GM13976 (cell line): ENCODE results near the gene TUBB3.
"Not testable (repeated sequence)": the region's sequence is repeated elsewhere in the genome, so short reads cannot be mapped to it uniquely, and the experiment has no call there.

ENCODE experiments used
- DNase-seq: peaks from one replicate; pipeline ENCODE4 v3.0.0; 2012; ENCODE audit warnings: low spot score
- in situ Hi-C: fragments of 300-500 bp; cut with MboI; formaldehyde crosslinking; loops from one replicate; pipeline ENCODE4 v1.12.0; 2022; ENCODE audit warnings: low sequenced_read_pairs, mixed read lengths, inconsistent platforms; ENCODE audit not compliant: unreplicated experiment
- TF ChIP-seq, protein P1 (sequence below): IDR thresholded peaks from 2 replicates; pipeline ENCODE4 v1.5.1; 2012; ENCODE audit warnings: borderline replicate concordance, mild to moderate bottlenecking; ENCODE audit not compliant: insufficient read depth; ENCODE audit errors: extremely low read depth, missing control alignments, control extremely low read depth

The TUBB3 gene

DNA sequence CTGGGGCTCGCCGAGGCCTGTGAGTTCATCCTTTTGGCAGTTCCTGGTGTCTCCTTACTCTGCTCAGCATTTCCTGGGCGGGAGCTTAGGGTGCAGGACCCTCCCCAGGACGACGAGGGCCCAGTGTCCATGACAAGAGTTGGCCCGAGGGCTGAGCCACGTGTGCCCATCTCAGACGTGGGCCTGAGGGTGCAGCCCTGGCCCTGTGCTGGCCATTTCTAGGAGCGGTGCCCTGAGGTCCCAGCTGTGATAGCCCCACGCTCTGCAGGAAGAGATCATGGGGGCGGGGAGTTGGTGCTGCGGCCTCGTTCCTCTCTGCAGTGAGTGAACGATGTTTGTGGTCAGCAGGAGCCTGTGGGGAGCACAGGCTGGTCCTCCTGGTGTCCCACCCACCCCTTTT, 10.5 kb upstream of the TUBB3 start:
- no peak for DNase-seq
- in situ Hi-C loops: no loop called here
- TF ChIP-seq, protein P1, sequence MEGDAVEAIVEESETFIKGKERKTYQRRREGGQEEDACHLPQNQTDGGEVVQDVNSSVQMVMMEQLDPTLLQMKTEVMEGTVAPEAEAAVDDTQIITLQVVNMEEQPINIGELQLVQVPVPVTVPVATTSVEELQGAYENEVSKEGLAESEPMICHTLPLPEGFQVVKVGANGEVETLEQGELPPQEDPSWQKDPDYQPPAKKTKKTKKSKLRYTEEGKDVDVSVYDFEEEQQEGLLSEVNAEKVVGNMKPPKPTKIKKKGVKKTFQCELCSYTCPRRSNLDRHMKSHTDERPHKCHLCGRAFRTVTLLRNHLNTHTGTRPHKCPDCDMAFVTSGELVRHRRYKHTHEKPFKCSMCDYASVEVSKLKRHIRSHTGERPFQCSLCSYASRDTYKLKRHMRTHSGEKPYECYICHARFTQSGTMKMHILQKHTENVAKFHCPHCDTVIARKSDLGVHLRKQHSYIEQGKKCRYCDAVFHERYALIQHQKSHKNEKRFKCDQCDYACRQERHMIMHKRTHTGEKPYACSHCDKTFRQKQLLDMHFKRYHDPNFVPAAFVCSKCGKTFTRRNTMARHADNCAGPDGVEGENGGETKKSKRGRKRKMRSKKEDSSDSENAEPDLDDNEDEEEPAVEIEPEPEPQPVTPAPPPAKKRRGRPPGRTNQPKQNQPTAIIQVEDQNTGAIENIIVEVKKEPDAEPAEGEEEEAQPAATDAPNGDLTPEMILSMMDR: no peak

DNA sequence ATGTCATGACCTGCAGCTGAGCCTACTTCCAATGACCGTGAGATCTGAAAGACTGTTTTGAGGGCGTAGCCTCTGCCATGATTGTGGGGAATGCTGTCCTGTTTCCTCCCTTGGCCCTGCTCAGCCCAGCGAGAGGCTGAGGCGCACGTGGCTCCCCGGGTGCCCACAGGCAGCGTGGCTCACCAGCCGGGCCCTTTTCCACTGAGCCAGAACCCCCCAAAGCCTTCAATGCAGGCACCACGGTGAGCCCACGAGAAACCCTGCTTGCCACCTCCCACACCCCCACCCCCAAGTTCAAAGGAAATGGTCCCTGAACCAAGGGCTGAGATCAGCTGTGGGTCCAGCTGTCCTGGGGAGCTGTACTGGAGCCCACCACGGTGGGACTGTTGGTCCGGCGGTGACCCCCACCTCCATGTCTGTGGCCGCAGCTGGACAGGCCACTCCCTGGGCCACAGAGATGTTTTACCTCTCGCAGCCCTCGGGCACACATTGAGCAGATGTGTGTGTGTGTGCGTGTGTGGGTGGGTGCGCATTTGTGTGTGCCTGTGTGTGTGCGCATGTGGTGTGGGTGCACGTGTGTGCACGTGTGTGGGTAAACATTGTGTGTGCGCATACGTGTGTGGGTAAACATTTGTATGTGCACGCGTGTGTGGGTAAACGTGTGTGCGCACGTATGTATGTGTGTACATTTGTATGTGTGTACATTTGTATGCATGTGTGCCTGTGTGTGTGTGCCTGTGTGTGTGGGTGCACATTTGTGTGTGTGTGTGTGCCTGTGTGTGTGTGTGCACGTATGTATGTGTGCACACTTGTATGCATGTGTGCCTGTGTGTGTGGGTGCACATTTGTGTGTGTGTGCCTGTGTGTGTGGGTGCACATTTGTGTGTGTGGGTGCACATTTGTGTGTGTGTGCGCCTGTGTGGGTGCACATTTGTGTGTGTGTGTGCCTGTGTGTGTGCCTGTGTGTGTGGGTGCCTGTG, 9.4 kb upstream of the TUBB3 start:
- TF ChIP-seq, protein P1: no peak
- in situ Hi-C loops: no loop called here
- no peak for DNase-seq

DNA sequence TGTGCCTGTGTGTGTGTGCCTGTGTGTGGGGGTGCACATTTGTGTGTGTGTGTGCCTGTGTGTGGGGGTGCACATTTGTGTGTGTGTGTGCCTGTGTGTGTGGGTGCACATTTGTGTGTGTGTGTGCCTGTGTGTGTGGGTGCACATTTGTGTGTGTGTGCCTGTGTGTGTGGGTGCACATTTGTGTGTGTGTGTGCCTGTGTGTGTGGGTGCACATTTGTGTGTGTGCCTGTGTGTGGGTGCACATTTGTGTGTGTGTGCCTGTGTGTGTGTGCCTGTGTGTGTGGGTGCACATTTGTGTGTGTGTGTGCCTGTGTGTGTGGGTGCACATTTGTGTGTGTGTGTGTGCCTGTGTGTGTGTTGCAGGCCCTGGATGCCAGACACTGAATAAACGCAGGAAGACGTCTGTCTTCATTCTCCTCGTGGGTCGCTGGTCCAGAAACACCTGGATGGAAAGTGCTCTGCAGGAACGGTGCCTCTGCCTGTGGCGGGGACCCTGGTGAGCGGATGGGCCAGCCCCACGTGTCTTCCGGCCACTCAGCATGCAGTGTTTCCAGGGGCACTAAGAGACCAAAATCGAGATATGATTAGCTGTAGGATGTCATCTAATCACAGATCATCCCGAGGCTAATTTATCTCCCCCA, 8.4 kb upstream of the TUBB3 start:
- in situ Hi-C loops, DNase-seq: not testable (repeated sequence)

DNA sequence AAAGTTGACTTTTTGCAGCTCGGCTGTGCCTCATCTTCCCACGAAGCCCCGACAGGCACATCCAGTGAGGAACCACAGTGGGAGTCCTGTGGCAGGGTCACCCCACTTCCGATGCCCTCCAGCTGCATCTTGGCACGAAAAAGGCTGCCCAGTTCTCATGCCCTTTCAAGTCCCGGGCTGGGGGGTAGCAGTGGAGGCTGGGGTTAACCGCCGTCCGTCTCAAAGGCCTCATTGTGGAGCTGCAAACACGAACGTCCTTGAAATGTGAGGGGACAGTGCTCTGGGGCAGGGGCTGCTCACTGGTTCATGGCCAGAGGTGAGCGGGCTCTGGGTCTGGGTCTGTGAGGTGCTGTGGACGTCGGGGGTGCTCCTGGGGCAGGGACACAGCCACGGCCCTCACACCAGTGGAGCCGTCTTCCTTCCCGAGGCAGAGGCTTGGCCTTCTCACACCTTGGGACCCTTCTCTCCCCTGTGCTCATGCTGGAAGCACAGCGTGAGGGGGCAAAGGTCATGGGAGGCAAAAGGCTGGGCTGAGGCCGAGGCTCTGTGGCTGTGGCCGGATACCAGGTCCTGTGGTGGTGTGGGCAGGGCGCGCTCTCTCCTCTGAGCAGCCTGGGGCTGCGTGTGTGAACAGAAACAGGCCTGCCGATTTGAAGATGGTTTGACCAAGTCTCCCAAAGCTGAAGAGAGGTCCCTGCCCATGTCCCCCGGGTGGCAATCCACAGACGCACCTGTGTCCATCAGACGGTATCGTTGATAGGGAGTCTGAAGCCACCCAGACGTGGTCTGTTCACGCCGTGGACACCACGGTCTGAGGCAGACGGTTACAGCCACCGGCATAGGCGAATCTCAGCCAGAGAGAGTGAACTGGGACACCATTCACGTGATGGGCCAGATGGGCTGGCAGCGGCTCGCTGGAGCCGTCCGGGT, 7.6 kb upstream of the TUBB3 start:
- TF ChIP-seq, protein P1: no peak
- in situ Hi-C loops: no loop called here
- no peak for DNase-seq

DNA sequence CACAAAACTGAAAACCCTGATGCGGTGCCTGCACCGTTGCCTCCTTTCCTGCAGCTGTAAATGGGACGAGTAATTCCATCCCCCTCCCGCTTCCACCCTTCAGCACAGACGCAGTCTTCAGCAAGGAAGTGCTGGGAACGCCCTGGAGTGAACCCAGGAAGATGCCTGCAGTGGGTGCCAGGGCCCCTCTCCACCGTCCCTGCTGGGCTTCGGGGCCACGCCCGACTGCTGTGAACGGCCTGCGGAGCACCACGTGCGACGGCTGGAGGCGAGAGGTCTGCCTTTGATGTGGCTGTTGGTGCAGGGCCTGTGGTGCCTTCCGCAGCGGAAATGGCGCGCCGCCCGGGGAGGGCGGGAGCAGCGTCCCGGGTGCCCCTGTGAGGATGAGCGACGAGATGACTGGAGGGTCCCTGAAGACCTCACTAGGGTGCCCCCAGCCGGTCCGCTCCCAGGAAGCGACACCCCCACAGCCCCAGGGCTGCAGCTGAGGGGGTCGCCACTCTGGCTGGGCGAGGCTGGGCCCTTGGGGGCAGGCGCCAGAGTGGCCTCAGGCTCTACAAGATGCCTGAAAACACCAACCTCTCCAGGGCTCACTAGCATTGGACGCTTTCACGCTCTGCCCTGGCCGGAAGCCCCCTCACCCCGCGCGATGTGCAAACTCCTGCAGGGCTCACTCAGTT, 5.2 kb upstream of the TUBB3 start:
- in situ Hi-C loops: no loop called here
- peak; percentile 92 for DNase-seq
- TF ChIP-seq, protein P1: no peak

DNA sequence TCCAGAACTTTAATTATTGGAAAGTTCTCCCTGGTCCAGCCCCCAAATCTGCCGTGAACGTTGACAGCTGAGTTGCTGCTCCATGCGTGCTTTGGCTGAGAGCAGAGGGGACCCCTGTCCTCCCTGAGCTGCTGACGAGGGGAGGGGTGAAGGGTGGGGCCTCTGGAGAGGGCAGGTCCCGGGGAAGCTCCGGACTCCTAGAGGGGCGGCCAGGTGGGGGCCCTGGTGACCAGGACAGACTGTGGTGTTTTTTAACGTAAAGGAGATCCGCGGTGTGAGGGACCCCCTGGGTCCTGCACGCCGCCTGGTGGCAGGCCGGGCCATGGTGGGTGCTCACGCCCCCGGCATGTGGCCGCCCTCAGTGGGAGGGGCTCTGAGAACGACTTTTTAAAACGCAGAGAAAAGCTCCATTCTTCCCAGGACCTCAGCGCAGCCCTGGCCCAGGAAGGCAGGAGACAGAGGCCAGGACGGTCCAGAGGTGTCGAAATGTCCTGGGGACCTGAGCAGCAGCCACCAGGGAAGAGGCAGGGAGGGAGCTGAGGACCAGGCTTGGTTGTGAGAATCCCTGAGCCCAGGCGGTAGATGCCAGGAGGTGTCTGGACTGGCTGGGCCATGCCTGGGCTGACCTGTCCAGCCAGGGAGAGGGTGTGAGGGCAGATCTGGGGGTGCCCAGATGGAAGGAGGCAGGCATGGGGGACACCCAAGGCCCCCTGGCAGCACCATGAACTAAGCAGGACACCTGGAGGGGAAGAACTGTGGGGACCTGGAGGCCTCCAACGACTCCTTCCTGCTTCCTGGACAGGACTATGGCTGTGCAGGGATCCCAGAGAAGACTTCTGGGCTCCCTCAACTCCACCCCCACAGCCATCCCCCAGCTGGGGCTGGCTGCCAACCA, 4.4 kb upstream of the TUBB3 start, which contains the start of gene MC1R:
Gene MC1R, plus strand, starts transcription at position 410 of the 895 bp plus-strand sequence. Its CDS starts 397 bp downstream, at position 807.
- in situ Hi-C loops: no loop called here
- peak; percentile 68 for DNase-seq
- TF ChIP-seq, protein P1: peak; percentile 36
